HAP-1 (cell line): ENCODE data around the gene HAUS5.
"Not testable (repeated sequence)": the region's sequence is repeated elsewhere in the genome, so short reads cannot be mapped to it uniquely, and the experiment has no call there.

Experiments
- DNase-seq, 2 experiments: peaks; one replicate each; pipeline ENCODE4 v3.0.0-alpha.2; 2016 to 2020; ENCODE audit warnings: low spot score in 2 of 2
- H3K27me3 ChIP-seq: fragments of 250-450 bp; sonication (Bioruptor Pico); 2 replicates; pipeline ENCODE4 v1.5.1; 2020; ENCODE audit warnings: low read depth, mild to moderate bottlenecking, moderate library complexity
- H3K36me3 ChIP-seq: fragments of 250-450 bp; sonication (Bioruptor Pico); replicated peaks from 2 replicates; pipeline ENCODE4 v1.5.1; 2020; ENCODE audit warnings: mild to moderate bottlenecking
- H3K4me1 ChIP-seq: fragments of 250-450 bp; sonication (Bioruptor Pico); 2 replicates; pipeline ENCODE4 v1.5.1; 2020; ENCODE audit warnings: mild to moderate bottlenecking
- H3K4me3 ChIP-seq: fragments of 250-450 bp; sonication (Bioruptor Pico); 2 replicates; pipeline ENCODE4 v1.5.1; 2020; ENCODE audit warnings: mild to moderate bottlenecking, moderate library complexity
- H3K9me3 ChIP-seq: fragments of 250-450 bp; sonication (Bioruptor Pico); 2 replicates; pipeline ENCODE4 v1.5.1; 2020; ENCODE audit warnings: mild to moderate bottlenecking, moderate library complexity
- in situ Hi-C: fragments of 300-500 bp; cut with MboI; formaldehyde crosslinking; loops from 3 replicates; pipeline ENCODE4 v1.14.3; 2020; ENCODE audit warnings: low sequenced_read_pairs, inconsistent platforms, mixed read lengths

HAUS5 gene

DNA sequence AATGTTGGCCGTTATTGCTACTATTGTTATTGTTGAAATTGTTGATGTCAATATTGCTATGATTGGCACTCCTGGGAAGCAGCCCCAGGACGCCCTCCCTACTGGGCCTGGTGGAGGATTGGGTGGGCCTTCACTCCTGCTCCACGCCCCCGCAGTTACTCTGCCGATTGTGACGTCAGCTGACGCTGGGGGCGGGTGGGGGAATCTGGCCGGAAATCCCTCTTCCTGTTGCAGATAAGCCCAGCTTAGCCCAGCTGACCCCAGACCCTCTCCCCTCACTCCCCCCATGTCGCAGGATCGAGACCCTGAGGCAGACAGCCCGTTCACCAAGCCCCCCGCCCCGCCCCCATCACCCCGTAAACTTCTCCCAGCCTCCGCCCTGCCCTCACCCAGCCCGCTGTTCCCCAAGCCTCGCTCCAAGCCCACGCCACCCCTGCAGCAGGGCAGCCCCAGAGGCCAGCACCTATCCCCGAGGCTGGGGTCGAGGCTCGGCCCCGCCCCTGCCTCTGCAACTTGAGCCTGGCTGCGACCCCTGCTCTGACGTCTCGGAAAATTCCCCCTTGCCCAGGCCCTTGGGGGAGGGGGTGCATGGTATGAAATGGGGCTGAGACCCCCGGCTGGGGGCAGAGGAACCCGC lies 29.1 kb downstream of the HAUS5 start, which contains the start of gene ETV2:
TSS of gene ETV2 (plus strand) at position 231 of the 637 bp plus-strand sequence. CDS start 716 bp downstream, outside the sequence.
- Histone ChIP-seq H3K27me3 (no peaks in the 10 kb centered on the region), H3K36me3 (peaks cover 17% of the 10 kb centered on the region), H3K9me3 (no peaks in the 10 kb centered on the region), H3K4me3 (no peak within 1 kb of the TSS), H3K4me1 (peaks cover 11% of the 10 kb centered on the region)
- DNase-seq = no peak
- in situ Hi-C loops = no loop called here

DNA sequence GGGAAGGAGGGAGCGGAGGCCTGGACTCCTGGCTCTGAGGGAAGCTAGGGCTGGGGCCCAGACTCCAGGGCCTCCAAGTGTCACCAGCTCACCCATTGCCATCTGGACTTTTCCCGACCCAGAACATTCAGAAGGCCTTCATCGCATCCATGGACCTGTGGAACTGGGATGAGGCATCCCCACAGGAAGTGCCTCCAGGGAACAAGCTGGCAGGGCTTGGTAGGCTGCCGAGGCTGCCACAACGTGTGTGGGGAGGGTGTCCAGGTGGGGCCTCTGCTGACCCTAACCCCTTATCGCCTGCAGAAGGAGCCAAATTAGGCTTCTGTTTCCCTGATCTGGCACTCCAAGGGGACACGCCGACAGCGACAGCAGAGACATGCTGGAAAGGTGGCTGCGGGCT lies 29.8 kb downstream of the HAUS5 start:
- Histone ChIP-seq H3K4me3 (no peak overlapping the region), H3K27me3 (no peaks in the 10 kb centered on the region), H3K36me3 (peaks cover 11% of the 10 kb centered on the region), H3K9me3 (no peaks in the 10 kb centered on the region), H3K4me1 (peaks cover 11% of the 10 kb centered on the region)
- in situ Hi-C loops = no loop called here
- DNase-seq = no peak

DNA sequence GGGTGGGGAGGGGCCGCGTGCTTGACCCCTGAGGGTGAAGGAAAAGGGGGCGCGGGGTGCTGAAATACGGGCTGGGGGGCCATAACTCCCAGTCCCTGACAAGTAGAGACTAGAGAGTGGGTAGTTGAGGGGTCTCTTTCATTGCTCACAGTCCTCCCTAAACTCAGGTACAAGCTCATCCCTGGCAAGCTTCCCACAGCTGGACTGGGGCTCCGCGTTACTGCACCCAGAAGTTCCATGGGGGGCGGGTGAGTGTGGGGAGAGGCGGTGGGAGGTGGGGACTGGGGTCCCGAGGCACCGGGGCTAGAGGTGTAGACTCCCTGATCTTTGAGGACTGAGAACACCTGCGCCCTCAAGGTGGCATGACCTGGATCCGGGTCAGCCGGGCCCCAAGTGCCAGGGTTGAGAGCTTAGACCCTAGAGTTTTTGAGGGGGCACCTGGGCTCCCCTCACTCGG lies 30.3 kb downstream of the HAUS5 start:
- in situ Hi-C loops = no loop called here
- peak overlapping the region; percentile 37 for H3K4me3 ChIP-seq
- DNase-seq = no peak

DNA sequence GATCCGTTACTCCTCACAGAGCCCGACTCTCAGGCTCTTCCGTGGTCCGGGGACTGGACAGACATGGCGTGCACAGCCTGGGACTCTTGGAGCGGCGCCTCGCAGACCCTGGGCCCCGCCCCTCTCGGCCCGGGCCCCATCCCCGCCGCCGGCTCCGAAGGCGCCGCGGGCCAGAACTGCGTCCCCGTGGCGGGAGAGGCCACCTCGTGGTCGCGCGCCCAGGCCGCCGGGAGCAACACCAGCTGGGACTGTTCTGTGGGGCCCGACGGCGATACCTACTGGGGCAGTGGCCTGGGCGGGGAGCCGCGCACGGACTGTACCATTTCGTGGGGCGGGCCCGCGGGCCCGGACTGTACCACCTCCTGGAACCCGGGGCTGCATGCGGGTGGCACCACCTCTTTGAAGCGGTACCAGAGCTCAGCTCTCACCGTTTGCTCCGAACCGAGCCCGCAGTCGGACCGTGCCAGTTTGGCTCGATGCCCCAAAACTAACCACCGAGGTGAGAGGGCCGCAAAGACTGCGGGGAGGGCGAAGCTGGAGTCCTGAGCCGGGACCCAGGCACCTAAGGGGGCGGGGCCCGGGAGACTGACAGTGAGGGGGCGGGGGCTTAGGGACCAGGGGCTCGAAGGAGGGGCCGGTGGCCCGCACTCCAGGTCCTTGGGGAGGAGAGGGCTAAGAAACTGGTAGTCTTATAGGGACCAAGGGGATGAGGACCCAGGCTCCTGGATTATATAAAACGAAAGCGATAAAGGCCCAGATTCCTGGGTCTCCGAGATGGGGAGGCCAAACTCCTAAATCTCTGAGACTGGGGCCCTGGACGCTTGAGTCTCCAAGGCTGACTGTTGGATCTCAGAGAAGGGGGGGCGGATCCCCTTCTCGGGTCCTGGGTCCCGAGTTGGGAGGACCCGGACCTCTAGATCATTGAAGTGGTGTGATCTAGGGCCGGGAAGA lies 31.0 kb downstream of the HAUS5 start:
- in situ Hi-C loops = no loop called here
- Histone ChIP-seq H3K4me3 (peak overlapping the region; percentile 37), H3K9me3 (no peaks in the 10 kb centered on the region), H3K27me3 (no peaks in the 10 kb centered on the region), H3K4me1 (peaks cover 13% of the 10 kb centered on the region), H3K36me3 (no peaks in the 10 kb centered on the region; the same call in 1 of the 2 replicates)
- DNase-seq = peak; percentile 82 to 95

More for the DNA sequence above, 30.3 kb downstream of the HAUS5 start:
- Histone ChIP-seq H3K27me3 (no peaks in the 10 kb centered on the region), H3K9me3 (no peaks in the 10 kb centered on the region), H3K4me1 (peaks cover 13% of the 10 kb centered on the region), H3K36me3 (peaks cover 6% of the 10 kb centered on the region)

DNA sequence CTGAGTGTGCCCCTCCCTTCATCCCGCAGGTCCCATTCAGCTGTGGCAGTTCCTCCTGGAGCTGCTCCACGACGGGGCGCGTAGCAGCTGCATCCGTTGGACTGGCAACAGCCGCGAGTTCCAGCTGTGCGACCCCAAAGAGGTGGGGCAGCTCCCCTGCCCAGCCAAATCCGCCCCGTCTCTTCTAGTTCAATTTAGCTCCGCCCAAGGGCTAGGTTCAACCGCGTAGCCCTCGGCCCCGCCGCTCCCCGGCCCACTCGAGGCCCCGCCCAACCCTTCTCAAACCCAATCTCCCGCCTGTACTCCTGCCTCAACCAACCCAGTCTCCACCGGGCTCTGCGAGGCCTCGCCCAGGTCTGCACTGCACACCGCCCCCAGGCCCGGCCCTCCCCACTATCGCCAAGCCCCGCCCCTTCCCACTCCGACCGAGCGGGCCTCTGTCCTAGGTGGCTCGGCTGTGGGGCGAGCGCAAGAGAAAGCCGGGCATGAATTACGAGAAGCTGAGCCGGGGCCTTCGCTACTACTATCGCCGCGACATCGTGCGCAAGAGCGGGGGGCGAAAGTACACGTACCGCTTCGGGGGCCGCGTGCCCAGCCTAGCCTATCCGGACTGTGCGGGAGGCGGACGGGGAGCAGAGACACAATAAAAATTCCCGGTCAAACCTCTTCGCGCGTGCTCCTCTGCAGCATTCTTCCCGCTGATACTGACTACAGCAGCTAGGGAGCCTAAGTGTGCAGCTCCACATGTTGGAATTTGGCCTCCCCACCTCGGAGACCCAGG lies 31.9 kb downstream of the HAUS5 start:
- H3K4me3 ChIP-seq = peak overlapping the region; percentile 37
- H3K36me3 ChIP-seq = no peaks in the 10 kb centered on the region
- no peaks in the 10 kb centered on the region for H3K27me3 ChIP-seq
- H3K9me3 ChIP-seq = no peaks in the 10 kb centered on the region
- peaks cover 13% of the 10 kb centered on the region for H3K4me1 ChIP-seq
- in situ Hi-C loops = no loop called here
- DNase-seq = peak; percentile 99

DNA sequence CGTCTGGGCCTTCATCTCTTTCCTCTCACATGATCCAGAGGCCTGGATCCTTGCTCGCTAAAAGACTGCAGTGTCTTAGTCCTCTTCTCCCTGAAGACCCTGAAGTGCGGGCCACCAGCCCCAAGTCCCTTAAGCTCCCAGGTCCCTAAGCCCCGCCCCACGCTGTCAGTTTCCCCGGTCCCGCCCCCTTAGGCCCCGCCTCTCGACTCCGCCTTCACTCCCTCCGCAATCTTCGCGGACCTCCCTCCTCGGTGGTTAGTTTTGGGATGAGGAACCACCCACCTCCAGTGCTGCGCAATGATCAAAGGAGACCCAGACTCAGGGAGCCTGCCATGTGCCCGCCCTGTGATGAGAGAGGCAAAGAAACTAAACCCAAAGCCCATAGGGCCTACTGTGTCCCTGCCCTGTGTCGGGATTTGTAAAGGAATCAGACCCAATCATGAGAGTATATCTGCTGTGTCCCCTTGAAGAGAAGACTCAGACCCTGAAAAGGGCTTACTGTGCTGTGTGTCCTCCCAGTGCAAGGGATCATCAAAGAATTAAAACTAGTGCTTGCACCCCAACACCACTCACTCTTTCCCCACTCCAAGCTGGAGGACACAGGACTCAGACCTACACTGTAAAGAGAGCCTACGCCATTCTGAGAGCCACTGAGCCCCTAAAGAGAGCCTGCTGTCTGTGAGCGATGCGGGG lies 32.6 kb downstream of the HAUS5 start:
- peak overlapping the region; percentile 37 for H3K4me3 ChIP-seq

GRCh38 chr19:35645680-35646511 lies 33.4 kb downstream of the HAUS5 start:
- DNase-seq = no peak
- in situ Hi-C loops = no loop called here
- Histone ChIP-seq H3K36me3 (peaks cover 13% of the 10 kb centered on the region), H3K27me3 (no peaks in the 10 kb centered on the region), H3K4me3 (no peak overlapping the region), H3K9me3 (no peaks in the 10 kb centered on the region), H3K4me1 (peaks cover 13% of the 10 kb centered on the region)

More for the DNA sequence above, 32.6 kb downstream of the HAUS5 start:
- Histone ChIP-seq H3K36me3 (peaks cover 5% of the 10 kb centered on the region), H3K27me3 (no peaks in the 10 kb centered on the region), H3K9me3 (no peaks in the 10 kb centered on the region), H3K4me1 (peaks cover 13% of the 10 kb centered on the region)
- in situ Hi-C loops = no loop called here
- peak; percentile 82 to 98 for DNase-seq

DNA sequence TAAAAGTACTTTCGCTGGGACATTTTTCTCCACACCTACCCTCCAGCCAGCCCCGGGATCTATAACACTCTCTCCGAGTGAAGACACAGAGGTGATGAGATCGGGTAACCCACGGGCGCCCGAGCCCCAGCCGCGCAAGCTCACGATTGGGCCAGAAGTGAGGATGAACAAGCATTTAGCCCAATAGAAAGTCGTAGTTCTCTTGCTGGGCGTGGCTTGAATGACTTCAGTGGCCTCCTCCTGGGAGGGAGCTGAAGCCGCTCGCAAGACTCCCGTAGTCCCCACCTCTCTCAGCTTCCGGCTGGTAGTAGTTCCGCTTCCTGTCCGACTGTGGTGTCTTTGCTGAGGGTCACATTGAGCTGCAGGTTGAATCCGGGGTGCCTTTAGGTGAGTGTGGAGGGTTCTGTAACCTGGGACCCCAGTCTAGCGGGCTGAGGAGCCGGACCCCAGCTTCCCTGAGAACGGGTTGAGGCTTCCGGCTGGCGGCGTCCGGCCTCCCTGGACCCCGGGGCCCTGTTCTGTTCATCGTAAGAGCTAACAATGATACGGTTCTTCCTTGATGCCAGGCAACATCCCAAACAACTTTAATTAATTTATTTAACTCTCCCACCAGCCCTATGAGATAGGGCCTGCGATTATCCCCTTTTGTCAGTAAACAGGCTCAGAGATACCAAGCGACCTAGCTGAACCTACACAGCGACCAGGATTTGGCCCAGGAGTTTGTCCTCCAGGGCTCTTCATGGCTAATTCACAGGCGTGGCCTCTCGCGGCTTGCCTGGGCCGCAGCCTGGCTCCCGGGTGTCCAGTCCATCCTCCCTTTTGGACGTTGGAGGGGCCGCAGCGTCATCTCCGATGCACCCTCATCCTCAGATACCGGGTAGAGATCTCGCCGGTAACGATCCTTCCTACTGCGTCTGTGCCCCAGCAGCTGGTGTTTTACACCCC lies 35.8 kb downstream of the HAUS5 start, which contains the start of gene COX6B1:
TSS of gene COX6B1 (plus strand) at position 307 of the 945 bp plus-strand sequence. CDS start 2,921 bp downstream, outside the sequence.
- H3K27me3 ChIP-seq = no peaks in the 10 kb centered on the region
- H3K36me3 ChIP-seq = peaks cover 29% of the 10 kb centered on the region
- in situ Hi-C loops = no loop called here
- H3K9me3 ChIP-seq = no peaks in the 10 kb centered on the region
- peak; percentile 97 to 99 for DNase-seq
- H3K4me3 ChIP-seq = peak within 1 kb of the TSS; percentile 93
- H3K4me1 ChIP-seq = peaks cover 8% of the 10 kb centered on the region

DNA sequence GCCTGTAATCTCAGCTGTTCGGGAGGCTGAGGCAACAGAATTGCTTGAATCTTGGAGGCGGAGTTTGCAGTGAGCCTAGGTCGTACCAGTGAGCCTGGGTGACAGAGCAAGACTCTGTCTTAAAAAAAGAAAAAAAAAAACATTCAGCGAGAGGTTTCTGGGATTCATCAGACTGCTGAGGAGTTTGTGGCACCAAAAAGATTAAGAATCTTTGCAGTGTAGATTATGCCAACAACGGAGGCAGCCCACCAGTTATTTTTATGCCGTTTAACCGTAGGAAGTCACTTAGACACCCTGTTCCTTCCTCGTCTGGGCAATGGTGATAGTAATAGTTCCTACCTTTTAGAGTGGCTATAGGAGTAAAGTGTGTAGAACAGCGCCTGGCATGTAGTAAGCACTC lies 38.0 kb downstream of the HAUS5 start:
- in situ Hi-C loops = no loop called here
- Histone ChIP-seq H3K4me1 (0 out of 2 replicates have a peak, but pooled peaks cover 3% of the 10 kb centered on the region), H3K9me3 (no peaks in the 10 kb centered on the region), H3K27me3 (no peaks in the 10 kb centered on the region), H3K4me3 (no peak overlapping the region), H3K36me3 (peaks cover 49% of the 10 kb centered on the region)
- DNase-seq = no peak

DNA sequence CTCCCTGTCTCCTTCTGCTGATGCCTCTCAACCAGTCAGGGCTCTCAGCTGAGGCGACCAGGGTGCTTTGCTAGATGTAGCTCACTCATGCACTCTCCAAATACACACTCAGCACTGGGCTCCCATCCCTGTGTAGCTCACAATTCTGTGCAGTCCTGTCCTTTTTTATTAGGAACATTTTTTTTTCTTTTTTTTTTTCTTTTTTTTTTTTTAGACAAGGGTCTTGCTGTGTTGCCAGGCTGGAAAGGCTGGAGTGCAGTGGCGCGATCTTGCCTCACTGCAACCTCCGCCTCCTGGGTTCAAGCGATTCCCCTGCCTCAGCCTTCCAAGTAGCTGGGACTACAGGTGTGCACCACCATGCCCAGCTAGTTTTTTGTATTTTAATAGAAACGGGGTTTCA lies 42.3 kb downstream of the HAUS5 start:
- H3K4me1 ChIP-seq, H3K9me3 ChIP-seq, H3K27me3 ChIP-seq, in situ Hi-C loops, DNase-seq, H3K4me3 ChIP-seq: not testable (repeated sequence)
- peaks cover 74% of the 10 kb centered on the region for H3K36me3 ChIP-seq

DNA sequence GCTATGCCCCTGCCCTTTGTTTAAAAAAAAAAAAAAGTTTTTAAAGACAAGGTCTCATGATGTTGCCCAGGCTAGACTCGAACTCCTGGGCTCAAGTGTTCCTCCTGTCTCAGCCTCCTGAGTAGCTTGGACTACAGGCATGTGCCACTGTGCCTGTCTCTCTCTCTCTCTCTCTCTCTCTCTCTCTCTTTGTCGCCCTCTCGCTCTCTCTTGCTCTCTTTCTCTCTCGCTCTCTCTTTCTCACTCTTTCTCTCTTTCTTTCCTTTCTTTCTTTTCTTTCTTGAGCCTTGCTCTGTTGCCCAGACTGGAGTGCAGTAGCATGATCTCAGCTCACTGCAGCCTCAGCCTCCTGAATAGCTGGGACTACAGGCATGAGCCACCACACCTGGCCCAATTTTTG lies 43.1 kb downstream of the HAUS5 start:
- H3K4me1 ChIP-seq = no peaks in the 10 kb centered on the region
- no peak overlapping the region for H3K4me3 ChIP-seq
- H3K9me3 ChIP-seq = no peaks in the 10 kb centered on the region
- H3K36me3 ChIP-seq = peaks cover 68% of the 10 kb centered on the region
- in situ Hi-C loops = no loop called here
- H3K27me3 ChIP-seq = no peaks in the 10 kb centered on the region
- no peak for DNase-seq
